Colon (tissue), 2 donors: Measurements from ENCODE around the gene MAGEL2.

ENCODE experiments used
- FAIRE-seq: peaks from 2 replicates; lab custom pipeline; 2012; peaks lifted over from hg19 to GRCh38; lab: Jason Lieb, UNC
- donor health status: control.
- donor health status: control.

MAGEL2 gene

DNA sequence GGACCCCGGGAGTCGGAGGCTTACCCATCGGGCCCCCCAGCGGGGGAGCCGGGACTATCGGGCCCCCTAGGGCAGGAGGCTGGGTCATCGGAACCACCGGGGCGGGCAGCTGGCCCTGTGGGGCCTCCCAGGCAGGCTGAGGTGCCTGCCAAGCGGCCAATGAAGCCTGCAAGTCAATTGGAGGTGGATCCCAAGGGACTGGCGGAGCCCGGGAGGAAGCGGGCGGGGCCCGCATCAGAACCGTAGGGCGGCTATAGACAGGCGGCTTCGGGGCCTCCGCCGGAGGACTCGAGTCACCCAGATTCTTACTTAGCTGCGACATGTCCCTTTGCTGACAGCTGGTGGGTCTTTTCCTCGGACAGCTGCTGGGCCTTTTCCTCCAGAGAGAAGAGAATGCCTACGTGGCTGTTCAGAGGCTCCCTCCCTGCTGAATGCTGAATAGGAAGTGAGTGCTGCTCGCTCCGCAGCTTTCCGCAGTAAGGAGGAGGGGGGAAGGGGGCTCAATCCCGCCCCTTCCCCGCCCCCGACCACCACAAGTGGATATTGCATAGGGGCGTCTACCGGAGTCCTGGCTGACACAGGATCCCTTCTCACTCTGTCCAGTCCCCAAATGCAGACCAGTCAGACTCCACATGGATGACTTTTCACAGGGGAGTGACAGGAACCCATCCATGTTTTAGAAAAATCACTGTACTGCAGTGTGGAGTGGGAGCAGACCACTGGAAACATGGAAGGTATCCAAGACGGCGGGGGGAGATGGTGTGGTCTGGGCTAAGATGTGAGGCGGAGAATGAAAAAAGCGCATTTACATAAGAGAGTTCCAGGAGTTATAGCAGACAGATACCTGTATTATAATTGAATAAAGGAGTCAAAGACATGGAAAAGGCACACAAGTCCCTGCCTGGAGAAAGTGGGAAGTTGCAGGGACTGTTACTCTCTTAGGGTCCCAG is at the start of gene MAGEL2:
Gene MAGEL2 (minus strand): TSS at position 447 of the 950 bp plus-strand sequence. CDS start 125 bp downstream, at position 322.
- FAIRE-seq = no peak

- FAIRE-seq = no peak
These were observed 47.6 kb upstream of the MAGEL2 start for GRCh38 chr15:23695282-23695681.

DNA sequence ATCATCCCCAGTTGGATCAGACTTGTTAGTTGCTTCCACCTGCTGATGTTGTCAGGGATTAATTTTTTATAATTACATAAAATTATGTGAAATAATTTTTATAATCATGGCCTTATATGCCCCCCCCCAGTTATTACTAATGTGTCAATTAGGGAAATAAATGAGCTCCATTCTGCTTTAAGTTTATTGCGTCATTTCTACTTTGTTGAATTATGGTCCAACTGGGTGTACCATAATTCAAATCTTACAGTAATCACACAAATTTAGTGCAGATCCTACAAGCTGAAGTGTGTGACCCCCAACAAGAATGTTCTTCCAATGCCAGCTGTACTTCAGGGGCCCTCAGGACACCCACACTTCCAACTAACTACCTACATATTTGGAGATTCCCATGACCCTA is 46.9 kb upstream of the MAGEL2 start:
- FAIRE-seq = no peak

- no peak for FAIRE-seq
These were observed 42.8 kb upstream of the MAGEL2 start for GRCh38 chr15:23690450-23690852.

GRCh38 chr15:23690015-23690414 is 42.3 kb upstream of the MAGEL2 start:
- no peak for FAIRE-seq

DNA sequence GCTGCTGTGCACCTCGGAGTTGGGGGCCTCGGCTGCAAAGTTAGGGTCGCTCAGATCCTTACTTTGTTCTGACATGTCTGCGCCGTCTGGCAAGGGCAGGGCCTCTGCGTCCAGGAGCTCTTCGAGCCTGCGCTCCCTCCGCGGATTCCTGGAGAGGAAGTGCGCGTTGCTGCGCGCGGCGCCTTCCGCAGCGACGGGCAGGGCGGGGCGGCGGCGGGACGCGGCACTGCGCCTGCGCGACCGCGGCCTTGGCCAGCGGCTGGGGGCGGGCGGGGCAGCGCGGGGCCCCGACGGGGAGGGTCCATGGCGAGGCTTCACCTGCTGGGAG is 39.4 kb upstream of the MAGEL2 start, which contains the start of gene NDN:
Gene NDN (minus strand): TSS at position 163 of the 328 bp plus-strand sequence. CDS start 88 bp downstream, at position 75.
- no peak for FAIRE-seq

DNA sequence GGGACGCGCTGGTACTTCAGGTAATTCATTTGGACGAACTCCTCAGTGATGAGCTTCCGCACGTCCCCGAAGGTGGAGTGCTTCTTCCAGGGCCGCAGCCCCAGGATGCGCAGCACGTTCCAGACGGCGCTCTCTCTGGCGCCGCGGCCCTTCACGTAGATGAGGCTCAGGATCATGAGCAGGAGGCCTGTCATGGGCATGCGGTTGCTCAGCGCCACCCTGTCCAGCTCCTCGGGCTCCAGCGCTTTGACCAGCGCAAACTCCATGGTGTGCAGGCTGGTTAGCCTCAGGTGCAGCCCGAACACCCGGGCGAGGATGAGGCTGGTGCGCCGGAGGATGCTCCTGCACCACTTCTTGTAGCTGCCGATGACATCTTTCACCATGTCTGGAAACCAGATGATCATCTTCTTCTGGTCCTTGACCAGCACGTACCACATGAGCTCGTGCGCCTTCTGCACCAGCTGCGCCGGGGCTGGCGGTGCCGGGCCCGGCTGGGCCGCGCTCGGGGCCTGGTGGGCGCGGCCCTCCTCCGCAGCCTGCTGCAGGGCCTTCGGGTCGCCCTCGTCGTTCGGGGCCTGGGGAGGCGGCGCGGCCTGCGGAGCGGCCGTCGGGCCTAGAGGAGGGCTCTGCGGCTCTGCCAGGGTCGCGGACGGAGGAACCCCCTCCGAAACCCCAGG is 38.9 kb upstream of the MAGEL2 start:
- FAIRE-seq = no peak

DNA sequence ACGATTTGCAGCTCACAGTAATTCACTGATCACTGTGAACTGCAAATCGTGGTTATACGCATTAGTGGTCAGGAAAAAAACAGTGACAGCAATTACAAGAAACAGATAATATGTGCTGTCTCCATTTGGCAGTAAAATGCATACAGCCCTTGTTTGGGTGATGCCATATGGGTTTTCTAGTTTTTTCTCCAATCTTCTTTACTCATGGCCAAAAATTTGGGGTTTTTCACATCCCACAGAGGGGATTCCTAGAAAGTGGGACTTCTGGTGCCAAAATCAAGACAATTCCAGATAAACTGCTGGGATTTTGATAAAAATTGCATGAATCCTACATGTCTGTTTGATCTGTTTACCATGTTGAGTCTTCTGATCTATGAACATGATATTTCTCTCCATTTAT is 23.8 kb upstream of the MAGEL2 start:
- no peak for FAIRE-seq

DNA sequence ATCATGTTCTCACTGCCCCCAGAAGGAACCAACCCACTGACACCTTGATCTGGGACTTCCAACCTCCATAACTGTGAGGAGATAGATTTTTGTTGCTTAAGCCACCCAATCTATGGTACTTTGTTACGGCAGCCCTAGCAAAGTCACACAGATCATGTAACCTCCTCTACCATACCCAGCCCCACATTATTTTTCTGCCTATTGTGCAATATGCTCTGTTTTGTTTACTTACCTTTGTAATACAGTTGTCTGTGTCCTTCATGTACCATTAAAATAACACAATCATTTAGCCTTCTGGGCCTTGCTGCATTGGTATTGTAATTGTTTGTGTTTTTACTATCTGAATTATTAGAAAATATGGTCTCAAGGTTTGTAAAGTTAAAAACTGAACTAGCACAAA is 23.3 kb upstream of the MAGEL2 start:
- no peak for FAIRE-seq

DNA sequence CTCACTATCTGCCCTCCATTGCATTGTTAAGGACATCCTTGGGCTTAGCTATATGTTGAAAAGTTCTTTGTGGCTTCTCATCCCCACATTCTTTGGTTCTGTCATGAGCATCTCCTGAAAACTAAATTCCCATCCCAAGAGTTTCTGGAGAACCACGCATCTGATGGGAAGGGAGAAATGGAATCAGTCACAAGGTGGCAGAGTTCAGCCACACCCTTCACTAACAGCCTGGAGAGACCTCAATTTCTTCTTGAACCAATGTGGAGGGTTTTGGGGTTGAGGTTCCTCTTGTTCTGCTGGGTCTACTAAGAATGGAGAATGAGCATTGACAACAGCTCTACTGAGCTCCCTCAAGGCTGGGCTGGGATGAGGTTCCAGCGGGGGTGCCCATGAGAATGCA is 15.6 kb upstream of the MAGEL2 start:
- FAIRE-seq = no peak

- no peak for FAIRE-seq
These were observed 1.4 kb upstream of the MAGEL2 start for GRCh38 chr15:23648920-23649515.

GRCh38 chr15:23647001-23647295 is 719 bp downstream of the MAGEL2 start:
- no peak for FAIRE-seq

- FAIRE-seq = no peak
These were observed 1.3 kb downstream of the MAGEL2 start for GRCh38 chr15:23646165-23647000.

DNA sequence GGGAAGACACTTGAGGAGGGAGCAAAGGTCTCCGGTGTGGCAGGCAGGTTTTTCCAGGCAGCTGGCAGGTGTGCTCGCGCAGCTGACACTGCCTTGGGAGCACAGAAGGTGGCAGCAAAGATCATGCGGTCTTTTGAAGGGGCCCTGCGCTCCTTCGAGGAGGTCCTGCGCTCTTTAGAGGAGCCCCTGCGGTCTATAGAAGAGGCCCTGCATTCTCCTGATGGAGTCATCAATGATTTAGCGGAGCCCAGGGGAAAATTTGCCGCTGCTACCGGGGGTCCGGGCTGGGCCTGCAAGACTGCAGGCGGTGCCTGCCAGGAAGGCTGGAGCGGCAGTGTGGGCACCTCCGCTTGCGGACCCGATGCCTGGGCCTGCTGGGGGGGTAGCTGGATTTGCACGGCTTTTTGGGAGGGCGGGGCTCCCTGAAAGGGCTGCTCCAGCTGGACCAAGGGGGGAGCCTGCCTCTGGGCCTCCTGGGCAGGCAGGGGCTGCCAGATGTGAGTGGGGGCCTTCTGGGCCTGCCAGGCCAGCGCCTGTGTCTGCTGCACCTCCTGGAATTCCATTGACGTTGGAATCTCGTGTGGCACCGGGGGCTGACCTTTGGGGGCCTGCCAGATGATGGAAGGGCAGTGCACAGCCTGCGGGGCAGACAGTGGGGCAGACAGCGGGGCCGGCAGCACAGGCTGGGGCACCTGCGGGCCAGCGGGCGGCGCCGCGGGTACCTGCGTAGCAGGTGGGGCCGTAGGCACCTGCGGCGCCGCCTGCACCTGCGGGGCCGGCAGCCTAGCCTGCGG is 2.1 kb downstream of the MAGEL2 start:
- no peak for FAIRE-seq

GRCh38 chr15:23644829-23645228 is 2.8 kb downstream of the MAGEL2 start:
- FAIRE-seq = no peak

- no peak for FAIRE-seq
These were observed 5.1 kb downstream of the MAGEL2 start for GRCh38 chr15:23642413-23643044.

DNA sequence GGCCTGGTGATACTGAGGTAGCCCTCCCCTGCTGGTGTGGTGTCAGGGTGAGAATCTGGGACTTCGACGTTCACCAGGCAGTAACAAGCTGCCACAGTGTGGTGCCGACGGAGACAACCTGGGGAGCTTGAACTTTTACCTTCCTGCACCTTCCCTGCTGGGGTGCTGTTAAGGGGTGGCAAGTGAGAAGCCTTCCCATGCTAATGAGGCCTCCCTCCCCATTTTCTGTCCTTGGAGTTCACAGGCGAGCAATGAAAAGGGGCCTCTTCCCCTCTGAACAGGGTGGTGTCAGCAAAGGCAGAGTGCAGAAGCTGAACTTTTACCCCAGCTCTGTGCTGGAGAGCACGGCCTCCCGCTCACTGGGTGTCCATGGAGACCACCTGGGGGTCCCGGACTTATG is 13.5 kb downstream of the MAGEL2 start:
- FAIRE-seq = no peak

GRCh38 chr15:23629234-23629805 is 18.3 kb downstream of the MAGEL2 start:
- FAIRE-seq = no peak

DNA sequence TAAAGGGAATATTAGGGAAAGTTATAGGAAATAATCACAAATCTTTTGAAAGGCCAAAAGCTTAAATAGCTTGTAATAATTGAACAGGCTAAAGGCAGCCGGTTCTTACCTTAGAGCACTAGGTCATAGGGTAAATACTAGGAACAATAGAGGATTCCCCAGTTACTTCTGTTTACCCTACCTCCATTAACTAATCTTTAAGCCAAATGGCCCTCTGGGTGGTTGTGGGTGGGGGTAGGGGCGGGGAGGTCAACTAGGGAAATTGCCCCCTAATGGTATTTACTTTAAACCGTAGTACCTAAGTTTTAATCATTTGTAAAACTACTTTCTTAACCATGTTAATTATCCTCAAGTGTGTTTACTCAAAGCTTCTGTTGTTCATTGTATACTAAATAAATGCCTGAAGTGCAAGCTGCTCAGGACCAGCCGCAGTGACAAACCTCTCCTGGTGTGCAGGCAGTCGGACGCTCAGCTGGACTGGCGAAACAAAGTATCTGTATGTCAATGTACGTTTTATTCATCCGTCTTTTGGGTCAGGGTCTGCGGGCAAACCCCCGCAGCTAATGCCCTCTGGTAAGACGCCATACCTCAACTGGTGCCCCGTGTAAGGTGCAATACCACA is 18.9 kb downstream of the MAGEL2 start:
- no peak for FAIRE-seq

DNA sequence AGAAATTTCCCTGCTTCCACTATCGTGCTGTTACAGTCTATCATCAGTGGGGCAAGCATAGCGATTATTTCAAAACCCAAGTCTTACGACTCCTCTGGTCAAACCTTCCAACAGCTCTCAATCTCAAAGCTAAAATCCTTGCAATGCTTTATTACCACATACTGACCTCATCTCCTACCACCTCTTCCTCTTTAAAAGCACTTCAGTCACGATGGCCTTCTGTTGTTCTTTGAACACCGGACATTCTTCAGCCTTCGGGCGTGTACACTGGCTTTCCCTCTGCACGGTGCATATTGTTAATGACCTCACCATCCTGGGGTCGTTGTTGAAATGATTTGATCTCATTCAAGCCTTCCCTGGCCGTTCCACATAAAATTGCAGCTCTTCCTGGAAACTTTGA is 31.1 kb downstream of the MAGEL2 start:
- no peak for FAIRE-seq
